ENCODE measurements around the gene FLRT2.

FLRT2 gene

GRCh38 chr14:85564841-85565527 lies 35.0 kb downstream of the FLRT2 start:
- no peak for DNase-seq (ENCODE audit: low read depth in 2 of 2)

DNA sequence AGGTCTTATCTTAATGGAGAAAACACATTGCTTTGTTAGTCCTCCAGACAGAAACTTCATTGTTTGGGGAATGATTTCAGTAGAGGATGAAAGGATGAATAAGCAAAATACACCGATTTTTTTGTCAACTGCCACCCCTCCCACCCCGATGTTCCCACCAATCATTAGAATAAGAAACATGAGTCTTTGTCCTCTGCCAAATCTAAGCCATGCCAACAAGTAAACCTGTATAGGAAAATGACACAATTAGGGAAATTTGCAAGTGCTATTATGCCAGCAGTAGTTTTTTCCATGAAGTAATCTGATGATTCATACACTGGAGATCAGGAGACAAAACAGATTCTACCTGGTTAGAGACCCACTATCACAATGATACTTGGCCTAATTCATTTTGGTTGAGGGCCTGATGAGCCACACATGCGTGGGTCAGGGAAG lies 35.9 kb downstream of the FLRT2 start:
- DNase-seq (ENCODE audit: low read depth in 2 of 2), result no peak

DNA sequence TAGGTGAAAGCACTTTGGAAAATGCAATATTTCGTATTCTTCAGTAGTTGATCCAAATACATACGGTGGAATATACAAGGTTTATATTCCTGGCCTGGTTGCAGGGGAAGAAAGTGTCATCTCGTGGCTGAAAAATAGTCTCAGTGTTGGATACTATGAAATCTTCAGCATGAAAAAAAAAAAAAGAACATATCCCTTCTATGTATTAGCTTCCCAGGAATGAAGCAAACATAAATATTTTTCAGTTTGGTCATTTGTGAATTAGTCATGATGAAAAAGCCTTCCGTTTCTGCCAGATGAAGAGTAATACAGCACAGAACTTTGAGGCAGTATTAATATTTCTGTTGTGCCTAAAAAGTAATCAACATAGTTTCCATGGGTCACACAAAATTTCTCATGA lies 36.7 kb downstream of the FLRT2 start:
- no peak for DNase-seq (ENCODE audit: low read depth in 2 of 2)

- DNase-seq (ENCODE audit: low read depth in 2 of 2), result no peak
Measured at GRCh38 chr14:85572011-85572410, 42.1 kb downstream of the FLRT2 start.

GRCh38 chr14:85572845-85573244 lies 42.9 kb downstream of the FLRT2 start:
- no peak for DNase-seq (ENCODE audit: low read depth in 2 of 2)

GRCh38 chr14:85573406-85573805 lies 43.5 kb downstream of the FLRT2 start:
- DNase-seq (ENCODE audit: low read depth in 2 of 2), result no peak

DNA sequence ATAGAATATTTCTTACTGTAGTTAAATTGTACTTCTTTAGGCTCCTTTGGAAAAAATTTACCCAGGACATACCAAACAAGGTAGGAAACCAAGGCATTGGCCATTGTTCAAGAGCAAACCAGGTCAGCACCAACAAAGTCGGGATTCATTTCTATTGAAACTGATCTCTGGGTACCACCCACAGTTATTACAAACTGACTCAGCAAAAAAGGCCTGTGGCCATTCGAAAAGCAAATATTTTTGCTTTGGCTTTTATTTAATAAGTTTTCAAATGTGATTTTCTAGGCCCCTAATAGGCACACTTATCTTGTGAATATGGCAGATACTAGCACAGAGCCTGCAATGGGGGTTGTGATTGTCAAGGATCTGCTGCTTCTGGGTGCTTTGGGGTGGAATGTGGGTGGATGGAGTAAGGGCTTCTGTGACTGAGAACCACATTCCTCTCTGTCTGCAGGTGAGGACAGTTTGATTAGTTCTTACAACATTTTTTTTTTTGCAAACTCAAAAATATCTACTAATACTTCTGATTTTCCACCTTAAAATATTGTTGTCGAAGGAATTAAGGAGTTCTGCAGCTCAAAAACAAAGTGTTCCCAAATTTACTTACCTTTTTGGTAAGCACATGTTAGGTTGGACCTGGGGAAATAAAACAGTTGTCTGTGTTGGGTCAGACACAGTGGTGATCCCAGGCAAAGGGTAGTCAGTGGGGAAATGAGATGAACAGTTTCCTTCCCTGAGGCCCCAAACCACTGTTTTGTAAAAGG lies 45.1 kb downstream of the FLRT2 start:
- no peak for DNase-seq (ENCODE audit: low read depth in 2 of 2)

GRCh38 chr14:85575617-85575898 lies 45.6 kb downstream of the FLRT2 start:
- no peak for DNase-seq (ENCODE audit: low read depth in 2 of 2)

GRCh38 chr14:85576218-85576617 lies 46.3 kb downstream of the FLRT2 start:
- no peak for DNase-seq (ENCODE audit: low read depth in 2 of 2)

GRCh38 chr14:85576848-85577542 lies 47.1 kb downstream of the FLRT2 start:
- DNase-seq (ENCODE audit: low read depth in 2 of 2), result no peak

GRCh38 chr14:85577543-85578114 lies 47.7 kb downstream of the FLRT2 start:
- no peak for DNase-seq (ENCODE audit: low read depth in 2 of 2)

GRCh38 chr14:85578357-85578756 lies 48.4 kb downstream of the FLRT2 start:
- no peak for DNase-seq (ENCODE audit: low read depth in 2 of 2)

DNA sequence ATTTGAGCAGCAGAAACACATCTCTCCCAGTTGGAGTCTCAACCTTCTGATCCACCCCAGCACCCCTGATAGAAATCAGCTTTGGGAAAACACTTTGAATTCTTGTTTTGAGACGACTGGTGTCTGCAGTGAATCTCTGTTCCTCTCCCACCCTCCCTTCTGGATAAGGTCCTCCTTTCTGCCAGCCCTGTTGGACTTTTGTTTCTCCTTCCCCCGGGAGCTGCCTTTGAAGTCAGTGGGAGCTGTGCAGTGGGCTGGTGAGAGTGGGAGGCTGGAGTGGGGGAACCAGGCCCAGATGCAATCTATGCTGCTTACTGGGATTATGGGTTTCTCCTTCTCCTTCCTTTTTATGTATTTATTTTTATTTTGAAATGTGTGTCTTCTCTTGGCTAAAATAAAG lies 49.0 kb downstream of the FLRT2 start:
- DNase-seq (ENCODE audit: low read depth in 2 of 2), result no peak

DNA sequence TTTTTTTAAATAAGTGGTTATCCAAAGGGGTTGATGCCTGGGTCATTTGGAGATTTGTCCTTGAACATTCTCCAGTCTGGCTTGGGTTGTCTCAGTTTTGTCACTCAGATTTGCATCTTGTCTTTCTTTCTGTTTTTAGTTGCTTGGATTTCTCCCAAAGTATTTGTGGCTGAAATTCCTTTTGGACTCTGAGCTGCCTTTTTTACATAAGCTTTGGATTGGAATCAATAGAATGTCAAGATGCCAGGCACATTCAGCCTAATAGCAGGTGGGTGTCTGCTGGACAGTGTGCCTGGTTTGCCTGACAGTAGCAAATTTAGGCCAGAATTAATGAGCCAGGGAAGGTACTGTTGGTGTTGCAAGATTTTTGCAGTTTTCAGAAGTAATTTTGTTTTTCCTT lies 50.0 kb downstream of the FLRT2 start:
- no peak for DNase-seq (ENCODE audit: low read depth in 2 of 2)

- no peak for DNase-seq (ENCODE audit: low read depth in 2 of 2)
Measured at GRCh38 chr14:85580536-85581140, 50.7 kb downstream of the FLRT2 start.

DNA sequence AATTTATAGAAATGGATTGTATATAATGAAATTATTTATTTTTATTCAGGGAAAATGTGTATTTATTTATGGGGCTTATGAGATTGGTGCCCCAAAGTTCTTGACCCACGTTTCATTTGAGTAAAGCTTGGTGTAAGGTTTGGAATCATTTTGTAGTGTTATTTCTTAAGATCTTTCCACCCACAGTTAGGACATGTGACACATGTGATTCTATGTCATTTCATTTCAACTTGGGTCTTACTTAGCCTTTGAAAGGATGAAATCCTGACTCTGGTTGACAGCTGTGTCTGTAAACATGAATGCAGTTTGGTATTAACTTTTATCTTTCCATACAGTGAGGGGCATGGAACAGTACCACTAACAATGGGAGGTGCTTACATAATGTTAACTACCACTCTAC lies 51.7 kb downstream of the FLRT2 start:
- DNase-seq (ENCODE audit: low read depth in 2 of 2), result no peak

- no peak for DNase-seq (ENCODE audit: low read depth in 2 of 2)
Measured at GRCh38 chr14:85583380-85583779, 53.4 kb downstream of the FLRT2 start.

GRCh38 chr14:85584481-85584880 lies 54.5 kb downstream of the FLRT2 start:
- DNase-seq (ENCODE audit: low read depth in 2 of 2), result no peak

DNA sequence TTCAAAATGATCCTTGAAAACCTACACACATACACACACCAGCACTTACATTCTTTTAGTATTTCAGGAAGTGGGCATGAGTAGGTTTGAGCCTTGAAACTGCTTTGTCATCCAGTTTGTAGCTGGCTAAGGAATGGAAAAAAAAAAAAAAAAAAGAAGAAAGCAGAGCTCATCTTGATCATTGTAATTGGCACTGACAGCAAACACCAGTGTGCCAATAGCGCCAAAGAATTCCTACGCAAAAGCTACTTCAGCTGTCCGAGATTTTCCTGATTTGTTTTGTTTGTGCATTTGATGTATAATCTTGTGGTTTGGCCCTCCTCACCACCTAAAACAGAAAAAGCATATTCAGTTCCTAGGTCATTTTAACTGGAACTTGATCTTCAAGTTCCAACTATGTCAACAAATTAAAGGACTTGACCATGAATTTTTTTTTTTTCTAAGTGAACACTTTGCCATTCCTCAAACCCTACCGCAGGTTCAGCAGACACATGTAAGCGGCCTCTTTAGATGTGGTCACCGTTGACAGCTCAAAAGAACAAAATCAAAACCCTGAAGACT lies 57.3 kb downstream of the FLRT2 start:
- no peak for DNase-seq (ENCODE audit: low read depth in 2 of 2)

- no peak for DNase-seq (ENCODE audit: low read depth in 2 of 2)
Measured at GRCh38 chr14:85590784-85591183, 60.8 kb downstream of the FLRT2 start.

- DNase-seq (ENCODE audit: low read depth in 2 of 2), result no peak
Measured at GRCh38 chr14:85594217-85594616, 64.3 kb downstream of the FLRT2 start.

GRCh38 chr14:85595981-85596380 lies 66.0 kb downstream of the FLRT2 start:
- DNase-seq (ENCODE audit: low read depth in 2 of 2), result no peak
